ENCODE data around the gene BAX. TPM values are rescaled to one million over a fixed set of nuclear protein-coding genes. Genes with fewer than 3 reads are reported as not detected.
A peak's percentile ranks its signal among the peaks of the same experiment; 100 is the strongest.

Gene BAX
- total and polyA plus RNA-seq, 9 of the 15 experiments (the other 6 are each of a cell fraction or from before 2014, with no cell fraction given), result 3.2 to 95.4 (median 44.5) TPM

DNA sequence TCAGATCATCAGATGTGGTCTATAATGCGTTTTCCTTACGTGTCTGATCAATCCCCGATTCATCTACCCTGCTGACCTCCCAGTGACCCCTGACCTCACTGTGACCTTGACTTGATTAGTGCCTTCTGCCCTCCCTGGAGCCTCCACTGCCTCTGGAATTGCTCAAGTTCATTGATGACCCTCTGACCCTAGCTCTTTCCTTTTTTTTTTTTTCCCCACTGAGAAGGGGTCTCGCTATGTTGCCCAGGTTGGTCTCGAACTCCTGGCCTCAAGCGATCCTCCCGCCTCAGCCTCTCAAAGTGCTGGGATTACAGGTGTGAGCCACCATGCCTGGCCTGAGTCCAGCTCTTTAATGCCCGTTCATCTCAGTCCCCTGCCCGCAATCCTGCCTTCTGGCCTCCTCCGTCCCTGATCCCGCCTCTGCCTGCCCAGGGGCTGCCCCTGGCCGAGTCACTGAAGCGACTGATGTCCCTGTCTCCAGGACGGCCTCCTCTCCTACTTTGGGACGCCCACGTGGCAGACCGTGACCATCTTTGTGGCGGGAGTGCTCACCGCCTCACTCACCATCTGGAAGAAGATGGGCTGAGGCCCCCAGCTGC lies 6.5 kb downstream of the BAX start (continued):
- TF ChIP-seq CEBPG (CRISPR knock-in tag; IDR thresholded peaks at IDR 0.05), result no peak
- TF ChIP-seq CEBPG (tag; conservative IDR thresholded peaks at IDR 0.05 in 1 of 2, IDR thresholded peaks at IDR 0.05 in 1 of 2), result no peak
- TF ChIP-seq ZNF398 (CRISPR knock-in tag; IDR thresholded peaks at IDR 0.05), result no peak
- TF ChIP-seq, protein P1, sequence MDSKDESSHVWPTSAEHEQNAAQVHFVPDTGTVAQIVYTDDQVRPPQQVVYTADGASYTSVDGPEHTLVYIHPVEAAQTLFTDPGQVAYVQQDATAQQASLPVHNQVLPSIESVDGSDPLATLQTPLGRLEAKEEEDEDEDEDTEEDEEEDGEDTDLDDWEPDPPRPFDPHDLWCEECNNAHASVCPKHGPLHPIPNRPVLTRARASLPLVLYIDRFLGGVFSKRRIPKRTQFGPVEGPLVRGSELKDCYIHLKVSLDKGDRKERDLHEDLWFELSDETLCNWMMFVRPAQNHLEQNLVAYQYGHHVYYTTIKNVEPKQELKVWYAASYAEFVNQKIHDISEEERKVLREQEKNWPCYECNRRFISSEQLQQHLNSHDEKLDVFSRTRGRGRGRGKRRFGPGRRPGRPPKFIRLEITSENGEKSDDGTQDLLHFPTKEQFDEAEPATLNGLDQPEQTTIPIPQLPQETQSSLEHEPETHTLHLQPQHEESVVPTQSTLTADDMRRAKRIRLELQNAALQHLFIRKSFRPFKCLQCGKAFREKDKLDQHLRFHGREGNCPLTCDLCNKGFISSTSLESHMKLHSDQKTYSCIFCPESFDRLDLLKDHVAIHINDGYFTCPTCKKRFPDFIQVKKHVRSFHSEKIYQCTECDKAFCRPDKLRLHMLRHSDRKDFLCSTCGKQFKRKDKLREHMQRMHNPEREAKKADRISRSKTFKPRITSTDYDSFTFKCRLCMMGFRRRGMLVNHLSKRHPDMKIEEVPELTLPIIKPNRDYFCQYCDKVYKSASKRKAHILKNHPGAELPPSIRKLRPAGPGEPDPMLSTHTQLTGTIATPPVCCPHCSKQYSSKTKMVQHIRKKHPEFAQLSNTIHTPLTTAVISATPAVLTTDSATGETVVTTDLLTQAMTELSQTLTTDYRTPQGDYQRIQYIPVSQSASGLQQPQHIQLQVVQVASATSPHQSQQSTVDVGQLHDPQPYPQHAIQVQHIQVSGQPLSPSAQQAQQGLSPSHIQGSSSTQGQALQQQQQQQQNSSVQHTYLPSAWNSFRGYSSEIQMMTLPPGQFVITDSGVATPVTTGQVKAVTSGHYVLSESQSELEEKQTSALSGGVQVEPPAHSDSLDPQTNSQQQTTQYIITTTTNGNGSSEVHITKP (IDR thresholded peaks at IDR 0.05; ENCODE audit: partially characterized antibody), result no peak
- TF ChIP-seq NFATC3 (IDR thresholded peaks at IDR 0.05), result no peak
- TF ChIP-seq HMBOX1 (IDR thresholded peaks at IDR 0.05), result no peak
- TF ChIP-seq, protein P2, sequence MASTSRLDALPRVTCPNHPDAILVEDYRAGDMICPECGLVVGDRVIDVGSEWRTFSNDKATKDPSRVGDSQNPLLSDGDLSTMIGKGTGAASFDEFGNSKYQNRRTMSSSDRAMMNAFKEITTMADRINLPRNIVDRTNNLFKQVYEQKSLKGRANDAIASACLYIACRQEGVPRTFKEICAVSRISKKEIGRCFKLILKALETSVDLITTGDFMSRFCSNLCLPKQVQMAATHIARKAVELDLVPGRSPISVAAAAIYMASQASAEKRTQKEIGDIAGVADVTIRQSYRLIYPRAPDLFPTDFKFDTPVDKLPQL (IDR thresholded peaks at IDR 0.05; ENCODE audit: extremely low read depth, insufficient read length), result no peak
- TF ChIP-seq NR2C2 (CRISPR knock-in tag; IDR thresholded peaks at IDR 0.05), result peak; percentile 54; the same call in 1 of the 2 replicates
- TF ChIP-seq NR2C2 (tag; IDR thresholded peaks at IDR 0.05), result peak; percentile 78
- TF ChIP-seq HNRNPH1 (optimal IDR thresholded peaks at IDR 0.05; ENCODE audit: low read depth, low read length), result no peak
- TF ChIP-seq SMARCA5 (IDR thresholded peaks at IDR 0.05), result peak; percentile 26; the same call in 1 of the 2 replicates
- peak; percentile 19 to 50; a peak in 1 of 4 replicates for TF ChIP-seq KDM1A (IDR thresholded peaks at IDR 0.05)
- no peak for TF ChIP-seq ZNF217 (CRISPR knock-in tag; IDR thresholded peaks at IDR 0.05)
- no peak for TF ChIP-seq HEY1 (CRISPR knock-in tag; IDR thresholded peaks at IDR 0.05; ENCODE audit: borderline replicate concordance)
- no peak for TF ChIP-seq ETV1 (tag; conservative IDR thresholded peaks at IDR 0.05; ENCODE audit: low read depth)
- TF ChIP-seq ARNT (IDR thresholded peaks at IDR 0.05), result 0 out of 4 replicates have a peak, but pooled peaks of 1 of the 2 experiments have one; percentile 39
- no peak for TF ChIP-seq EP400 (IDR thresholded peaks at IDR 0.05)
- TF ChIP-seq ZKSCAN8 (CRISPR knock-in tag; IDR thresholded peaks at IDR 0.05), result no peak
- TF ChIP-seq ZNF239 (CRISPR knock-in tag; IDR thresholded peaks at IDR 0.05), result no peak
- TF ChIP-seq PHF8 (IDR thresholded peaks at IDR 0.05; ENCODE audit: borderline replicate concordance, low read length), result no peak
- no peak for TF ChIP-seq CSDE1 (IDR thresholded peaks at IDR 0.05)
- no peak for TF ChIP-seq ILF3 (IDR thresholded peaks at IDR 0.05; ENCODE audit: borderline replicate concordance)
- no peak for TF ChIP-seq EHMT2 (IDR thresholded peaks at IDR 0.05)
